HepG2 (cell line): ENCODE measurements around the gene COG8. TPM values are rescaled to one million over a fixed set of nuclear protein-coding genes. Genes with fewer than 3 reads are reported as not detected.

Source experiments
- AGO2 ChIP-seq: fragments of 200-400 bp; formaldehyde crosslinking; optimal IDR thresholded peaks from 2 replicates; pipeline ENCODE3; 2017; ENCODE audit warnings: mild to moderate bottlenecking, low read depth, low read length, moderate library complexity
- ELF1 ChIP-seq: sonication (generic); formaldehyde crosslinking; IDR thresholded peaks from 2 replicates; pipeline ENCODE4 v1.4.0; 2020; ENCODE audit warnings: missing genetic modification reagents
- GATAD2A ChIP-seq: IDR thresholded peaks from 2 replicates; pipeline ENCODE4 v1.6.1; 2016
- GTF2F1 ChIP-seq: fragments of 150-350 bp; IDR thresholded peaks from 2 replicates; pipeline ENCODE4 v1.6.1; 2014; ENCODE audit warnings: low read length
- KLF6 ChIP-seq: IDR thresholded peaks from 2 replicates; pipeline ENCODE4 v1.8.0; 2016; ENCODE audit warnings: missing biosample characterization, missing genetic modification reagents
- KLF9 ChIP-seq: IDR thresholded peaks from 2 replicates; pipeline ENCODE4 v1.6.1; 2016; ENCODE audit warnings: low read depth
- MXD1 ChIP-seq: sonication (generic); formaldehyde crosslinking; IDR thresholded peaks from 2 replicates; pipeline ENCODE4 v1.4.0; 2020; ENCODE audit warnings: mild to moderate bottlenecking, missing genetic modification reagents
- NCOR1 ChIP-seq: fragments of 200-600 bp; sonication (generic); IDR thresholded peaks from 2 replicates; pipeline ENCODE4 v1.7.0; 2017; ENCODE audit warnings: antibody characterized with exemption, low read length, borderline replicate concordance
- NR1H2 ChIP-seq: sonication (generic); formaldehyde crosslinking; IDR thresholded peaks from 2 replicates; pipeline ENCODE4 v1.8.1; 2022; ENCODE audit warnings: low read depth, missing genetic modification reagents, borderline replicate concordance
- RAD21 ChIP-seq: fragments of 450-650 bp; formaldehyde crosslinking; IDR thresholded peaks from 2 replicates; pipeline ENCODE4 v1.5.0; 2020; ENCODE audit warnings: mild to moderate bottlenecking
- RFXANK ChIP-seq: IDR thresholded peaks from 2 replicates; pipeline ENCODE4 v1.6.1; 2016
- SMAD3 ChIP-seq: sonication (generic); formaldehyde crosslinking; IDR thresholded peaks from 2 replicates; pipeline ENCODE4 v1.4.0; 2020; ENCODE audit warnings: missing genetic modification reagents
- SNRNP70 ChIP-seq: fragments of 200-400 bp; formaldehyde crosslinking; IDR thresholded peaks from 2 replicates; pipeline ENCODE4 v1.6.1; 2017; ENCODE audit warnings: mild to moderate bottlenecking, low read depth, low read length, moderate library complexity
- SP2 ChIP-seq: sonication (generic); formaldehyde crosslinking; IDR thresholded peaks from 2 replicates; pipeline ENCODE4 v1.5.1; 2020; ENCODE audit warnings: mild to moderate bottlenecking, missing genetic modification reagents
- TBP ChIP-seq: sonication (generic); formaldehyde crosslinking; IDR thresholded peaks from 2 replicates; pipeline ENCODE4 v1.5.0; 2020; ENCODE audit warnings: missing genetic modification reagents
- U2AF2 ChIP-seq: fragments of 200-400 bp; formaldehyde crosslinking; IDR thresholded peaks from 2 replicates; pipeline ENCODE4 v1.6.1; 2017; ENCODE audit warnings: low read depth, mild to moderate bottlenecking, low read length
- ZMYM3 ChIP-seq: sonication (generic); formaldehyde crosslinking; IDR thresholded peaks from 2 replicates; pipeline ENCODE4 v1.5.1; 2020; ENCODE audit warnings: mild to moderate bottlenecking, missing genetic modification reagents
- ZNF121 ChIP-seq: sonication (generic); formaldehyde crosslinking; IDR thresholded peaks from 2 replicates; pipeline ENCODE4 v1.5.0; 2020; ENCODE audit warnings: mild to moderate bottlenecking, missing genetic modification reagents
- ZNF235 ChIP-seq: sonication (generic); formaldehyde crosslinking; IDR thresholded peaks from 2 replicates; pipeline ENCODE4 v1.8.1; 2023; ENCODE audit warnings: mild to moderate bottlenecking, missing genetic modification reagents, borderline replicate concordance
- ZNF329 ChIP-seq: sonication (generic); formaldehyde crosslinking; IDR thresholded peaks from 2 replicates; pipeline ENCODE4 v1.9.0; 2021; ENCODE audit warnings: low read depth, mild to moderate bottlenecking, missing genetic modification reagents
- ZNF407 ChIP-seq: sonication (generic); formaldehyde crosslinking; IDR thresholded peaks from one replicate; pipeline ENCODE4 v1.5.1; 2020; ENCODE audit warnings: mild to moderate bottlenecking, missing genetic modification reagents; ENCODE audit errors: not compliant biosample characterization
- ZNF766 ChIP-seq: sonication (generic); formaldehyde crosslinking; IDR thresholded peaks from 2 replicates; pipeline ENCODE4 v1.5.0; 2020; ENCODE audit warnings: missing genetic modification reagents, borderline replicate concordance
- ZNF777 ChIP-seq: sonication (generic); formaldehyde crosslinking; IDR thresholded peaks from 2 replicates; pipeline ENCODE4 v1.4.0; 2020; ENCODE audit warnings: missing genetic modification reagents
- polyA plus RNA-seq, 8 experiments: library from polyadenylated mRNA; depleted of rRNA in 3 of 8; stranded (reverse) in 7 of 8; unstranded in 1 of 8; fragments of >200 nt; fragmentation: Illumina TruSeq in 4 of 8; extraction: Trizol in 4 of 8; gene quantifications; 2 replicates each; pipeline versions ENCODE4 v1.2.1 to v1.2.3, GENCODE V29; 2011 to 2016; ENCODE audit warnings: low read depth in 4 of 8, missing spikeins in 1 of 8, mixed read lengths in 1 of 8; ENCODE audit not compliant: insufficient read depth in 1 of 8
- total RNA-seq, 5 experiments: library from RNA; depleted of rRNA; stranded (reverse); fragments of >200 nt; fragmentation: Illumina TruSeq; extraction: Trizol; gene quantifications; 2 replicates each; pipeline ENCODE4 v1.2.3, GENCODE V29; 2016; ENCODE audit warnings: low read depth in 1 of 5

Gene COG8
- total and polyA plus RNA-seq, 2 of the 13 experiments (the other 11 are each of a cell fraction or from before 2014, with no cell fraction given): 45.5 to 52.1 TPM

DNA sequence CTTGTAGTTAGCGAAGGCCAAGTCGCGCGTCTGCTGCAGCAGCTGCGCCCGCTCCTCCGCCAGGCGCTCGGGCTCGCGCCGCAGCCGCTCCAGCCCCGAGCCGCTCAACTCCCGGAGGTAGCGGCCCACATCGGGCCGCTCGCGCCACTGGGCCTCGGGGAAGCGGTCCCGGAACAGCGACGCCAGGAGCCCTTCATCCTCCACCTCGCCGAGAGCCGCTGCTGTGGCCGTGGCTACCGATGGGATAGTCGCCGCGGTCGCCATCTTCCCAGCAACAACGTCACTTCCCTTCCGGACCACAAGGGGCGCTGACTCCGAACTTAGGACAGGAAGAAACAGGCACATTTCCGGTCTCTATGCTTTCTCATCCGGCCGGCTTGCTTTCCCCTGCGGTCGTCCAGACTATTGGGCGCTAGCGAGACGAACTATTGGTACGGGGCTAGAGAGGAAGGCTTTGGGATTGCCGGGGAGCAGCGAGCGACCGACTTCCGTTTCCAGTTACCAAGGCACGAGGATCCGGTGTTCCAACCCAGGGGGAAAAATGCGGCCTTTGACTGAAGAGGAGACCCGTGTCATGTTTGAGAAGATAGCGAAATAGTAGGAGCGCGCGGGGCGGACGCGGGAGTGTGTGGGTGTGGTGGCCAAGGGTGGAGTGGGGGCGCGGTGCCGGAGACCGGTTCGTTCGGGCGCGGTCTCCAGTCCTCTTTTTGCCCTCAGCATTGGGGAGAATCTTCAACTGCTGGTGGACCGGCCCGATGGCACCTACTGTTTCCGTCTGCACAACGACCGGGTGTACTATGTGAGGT lies at the start of gene COG8, which contains the start of gene NIP7 (continued):
- TF ChIP-seq ZNF407 (CRISPR knock-in tag) (peak; percentile 73), TBP (CRISPR knock-in tag) (0 out of 2 replicates have a peak, but pooled peaks have one; percentile 30), NCOR1 (no peak), GTF2F1 (no peak), ZNF766 (peak; percentile 78; the same call in 1 of the 2 replicates), KLF9 (CRISPR knock-in tag) (peak; percentile 50; the same call in 1 of the 2 replicates), AGO2 (peak; percentile 93), GATAD2A (CRISPR knock-in tag) (peak; percentile 88), RFXANK (CRISPR knock-in tag) (0 out of 2 replicates have a peak, but pooled peaks have one; percentile 78), SMAD3 (CRISPR knock-in tag) (peak; percentile 92; the same call in 1 of the 2 replicates), ZMYM3 (CRISPR knock-in tag) (no peak), RAD21 (peak; percentile 71), ZNF121 (CRISPR knock-in tag) (peak; percentile 45; the same call in 1 of the 2 replicates), SP2 (CRISPR knock-in tag) (peak; percentile 65; the same call in 1 of the 2 replicates), NR1H2 (CRISPR knock-in tag) (no peak), U2AF2 (no peak), SNRNP70 (no peak), ZNF777 (CRISPR knock-in tag) (peak; percentile 61), ELF1 (CRISPR knock-in tag) (peak; percentile 96), ZNF235 (CRISPR knock-in tag) (peak; percentile 62; the same call in 1 of the 2 replicates), ZNF329 (CRISPR knock-in tag) (peak; percentile 59), KLF6 (peak; percentile 98), MXD1 (CRISPR knock-in tag) (peak; percentile 90; the same call in 1 of the 2 replicates)
